ENCODE measurements around the gene AQP12A.

Gene AQP12A

GRCh38 chr2:240737958-240738357 lies 46.3 kb downstream of the AQP12A start:
- no peak for DNase-seq (ENCODE audit: low spot score)
- Histone ChIP-seq H3K18ac (ENCODE audit: low read length) (peak overlapping the region; percentile 24), H2BK120ac (ENCODE audit: low read depth, low read length) (no peak overlapping the region), H3K4me3 (ENCODE audit: low read length in 2 of 2) (peak overlapping the region in 1 of 2 donors; percentile 26), H3K4ac (ENCODE audit: low read length) (no peak overlapping the region), H4K91ac (ENCODE audit: low read depth, low read length, poor library complexity) (no peak overlapping the region), H3K9me3 (replicated peaks in 1 of 2; ENCODE audit: control insufficient read depth in 2 of 2, insufficient read depth in 1 of 2, low read depth in 1 of 2, low read length in 2 of 2) (peaks cover 0 to 2% of the 10 kb centered on the region in 2 donors), H3K4me2 (ENCODE audit: insufficient read depth, low read length, poor library complexity, severe bottlenecking) (no peak overlapping the region), H4K8ac (ENCODE audit: low read depth, low read length) (no peak overlapping the region), H3K4me1 (ENCODE audit: control insufficient read depth in 2 of 2, insufficient read depth in 1 of 2, low read depth in 1 of 2, low read length in 2 of 2) (no peaks in the 10 kb centered on the region), H3K27me3 (ENCODE audit: control insufficient read depth in 3 of 3, insufficient read depth in 3 of 3, low read depth in 1 of 3, low read length in 3 of 3) (no peaks in the 10 kb centered on the region), H3K27ac (replicated peaks; ENCODE audit: low read length) (no peak overlapping the region), H2BK5ac (ENCODE audit: low read length) (no peak overlapping the region), H2AK5ac (ENCODE audit: low read depth, low read length) (no peak overlapping the region), H2BK15ac (ENCODE audit: low read length) (no peak overlapping the region), H3K36me3 (replicated peaks in 1 of 2; ENCODE audit: control insufficient read depth in 2 of 2, insufficient read depth in 2 of 2, low read length in 2 of 2) (peaks cover 56 to 58% of the 10 kb centered on the region in 2 donors), H2AFZ (ENCODE audit: low read length) (no peak overlapping the region), H3K79me1 (ENCODE audit: low read depth, low read length) (peaks cover 2% of the 10 kb centered on the region), H3K14ac (ENCODE audit: low read length) (no peak overlapping the region), H3K9ac (ENCODE audit: low read depth, low read length, poor library complexity) (no peak overlapping the region), H3K23ac (ENCODE audit: low read depth, low read length, poor library complexity) (no peak overlapping the region), H2BK12ac (ENCODE audit: low read length) (no peak overlapping the region)
- WGBS, 2 donors (ENCODE audit: extremely low coverage in 2 of 2, insufficient read length in 2 of 2, insufficient replicate concordance in 1 of 2), result no CpG with 5 or more reads among the region's 7 CpGs

- no peak overlapping the region for H3K4ac ChIP-seq (ENCODE audit: low read length)
- H3K27ac ChIP-seq (replicated peaks; ENCODE audit: low read length), result no peak overlapping the region
- no peak overlapping the region for H2AFZ ChIP-seq (ENCODE audit: low read length)
- H3K27me3 ChIP-seq (ENCODE audit: control insufficient read depth in 3 of 3, insufficient read depth in 3 of 3, low read depth in 1 of 3, low read length in 3 of 3), result no peaks in the 10 kb centered on the region
- H3K18ac ChIP-seq (ENCODE audit: low read length), result no peak overlapping the region
- no peak overlapping the region for H2BK120ac ChIP-seq (ENCODE audit: low read depth, low read length)
- no peak for DNase-seq (ENCODE audit: low spot score)
- no peak overlapping the region for H2AK5ac ChIP-seq (ENCODE audit: low read depth, low read length)
- no CpG with 5 or more reads among the region's 16 CpGs for whole genome bisulfite sequencing, 2 donors (ENCODE audit: extremely low coverage in 2 of 2, insufficient read length in 2 of 2, insufficient replicate concordance in 1 of 2)
- peak overlapping the region; percentile 68 for H4K8ac ChIP-seq (ENCODE audit: low read depth, low read length)
- H3K4me1 ChIP-seq (ENCODE audit: control insufficient read depth in 2 of 2, insufficient read depth in 1 of 2, low read depth in 1 of 2, low read length in 2 of 2), result no peaks in the 10 kb centered on the region
- no peaks in the 10 kb centered on the region for H3K9me3 ChIP-seq (replicated peaks in 1 of 2; ENCODE audit: control insufficient read depth in 2 of 2, insufficient read depth in 1 of 2, low read depth in 1 of 2, low read length in 2 of 2)
- H4K91ac ChIP-seq (ENCODE audit: low read depth, low read length, poor library complexity), result no peak overlapping the region
- H3K23ac ChIP-seq (ENCODE audit: low read depth, low read length, poor library complexity), result no peak overlapping the region
- no peak overlapping the region for H3K4me2 ChIP-seq (ENCODE audit: insufficient read depth, low read length, poor library complexity, severe bottlenecking)
- H3K14ac ChIP-seq (ENCODE audit: low read length), result no peak overlapping the region
- H2BK15ac ChIP-seq (ENCODE audit: low read length), result no peak overlapping the region
- no peak overlapping the region for H3K4me3 ChIP-seq (ENCODE audit: low read length in 2 of 2)
- H3K79me1 ChIP-seq (ENCODE audit: low read depth, low read length), result peaks cover 2% of the 10 kb centered on the region
- no peak overlapping the region for H2BK12ac ChIP-seq (ENCODE audit: low read length)
- no peak overlapping the region for H2BK5ac ChIP-seq (ENCODE audit: low read length)
- H3K36me3 ChIP-seq (replicated peaks in 1 of 2; ENCODE audit: control insufficient read depth in 2 of 2, insufficient read depth in 2 of 2, low read length in 2 of 2), result peaks cover 56 to 69% of the 10 kb centered on the region in 2 donors
- H3K9ac ChIP-seq (ENCODE audit: low read depth, low read length, poor library complexity), result no peak overlapping the region
These were observed 48.1 kb downstream of the AQP12A start for GRCh38 chr2:240739797-240740196.

GRCh38 chr2:240741091-240741490 lies 49.4 kb downstream of the AQP12A start:
- Histone ChIP-seq H3K4ac (ENCODE audit: low read length) (no peak overlapping the region), H3K9ac (ENCODE audit: low read depth, low read length, poor library complexity) (peak overlapping the region; percentile 17), H4K91ac (ENCODE audit: low read depth, low read length, poor library complexity) (no peak overlapping the region), H2BK12ac (ENCODE audit: low read length) (no peak overlapping the region), H2BK5ac (ENCODE audit: low read length) (no peak overlapping the region), H3K14ac (ENCODE audit: low read length) (no peak overlapping the region), H4K8ac (ENCODE audit: low read depth, low read length) (no peak overlapping the region), H3K18ac (ENCODE audit: low read length) (no peak overlapping the region), H3K9me3 (replicated peaks in 1 of 2; ENCODE audit: control insufficient read depth in 2 of 2, insufficient read depth in 1 of 2, low read depth in 1 of 2, low read length in 2 of 2) (no peaks in the 10 kb centered on the region), H2AK5ac (ENCODE audit: low read depth, low read length) (no peak overlapping the region), H3K36me3 (replicated peaks in 1 of 2; ENCODE audit: control insufficient read depth in 2 of 2, insufficient read depth in 2 of 2, low read length in 2 of 2) (peaks cover 63 to 79% of the 10 kb centered on the region in 2 donors), H3K4me2 (ENCODE audit: insufficient read depth, low read length, poor library complexity, severe bottlenecking) (no peak overlapping the region), H2BK15ac (ENCODE audit: low read length) (no peak overlapping the region), H3K4me1 (ENCODE audit: control insufficient read depth in 2 of 2, insufficient read depth in 1 of 2, low read depth in 1 of 2, low read length in 2 of 2) (no peaks in the 10 kb centered on the region), H3K27ac (replicated peaks; ENCODE audit: low read length) (no peak overlapping the region), H2BK120ac (ENCODE audit: low read depth, low read length) (no peak overlapping the region), H3K27me3 (ENCODE audit: control insufficient read depth in 3 of 3, insufficient read depth in 3 of 3, low read depth in 1 of 3, low read length in 3 of 3) (no peaks in the 10 kb centered on the region), H3K4me3 (ENCODE audit: low read length in 2 of 2) (no peak overlapping the region), H2AFZ (ENCODE audit: low read length) (no peak overlapping the region), H3K79me1 (ENCODE audit: low read depth, low read length) (peaks cover 4% of the 10 kb centered on the region), H3K23ac (ENCODE audit: low read depth, low read length, poor library complexity) (no peak overlapping the region)
- no peak for DNase-seq (ENCODE audit: low spot score)
- WGBS, 2 donors (ENCODE audit: extremely low coverage in 2 of 2, insufficient read length in 2 of 2, insufficient replicate concordance in 1 of 2), result no CpG with 5 or more reads among the region's 18 CpGs

GRCh38 chr2:240742602-240743095 lies 51.0 kb downstream of the AQP12A start:
- Histone ChIP-seq H2BK120ac (ENCODE audit: low read depth, low read length) (no peak overlapping the region), H2AK5ac (ENCODE audit: low read depth, low read length) (no peak overlapping the region), H3K4me3 (ENCODE audit: low read length in 2 of 2) (peak overlapping the region in 1 of 2 donors; percentile 42), H3K23ac (ENCODE audit: low read depth, low read length, poor library complexity) (no peak overlapping the region), H2BK12ac (ENCODE audit: low read length) (no peak overlapping the region), H3K9me3 (replicated peaks in 1 of 2; ENCODE audit: control insufficient read depth in 2 of 2, insufficient read depth in 1 of 2, low read depth in 1 of 2, low read length in 2 of 2) (no peaks in the 10 kb centered on the region), H3K4me2 (ENCODE audit: insufficient read depth, low read length, poor library complexity, severe bottlenecking) (no peak overlapping the region), H3K36me3 (replicated peaks in 1 of 2; ENCODE audit: control insufficient read depth in 2 of 2, insufficient read depth in 2 of 2, low read length in 2 of 2) (peaks cover 68 to 74% of the 10 kb centered on the region in 2 donors), H3K4ac (ENCODE audit: low read length) (no peak overlapping the region), H3K27me3 (ENCODE audit: control insufficient read depth in 3 of 3, insufficient read depth in 3 of 3, low read depth in 1 of 3, low read length in 3 of 3) (no peaks in the 10 kb centered on the region), H3K18ac (ENCODE audit: low read length) (no peak overlapping the region), H4K8ac (ENCODE audit: low read depth, low read length) (no peak overlapping the region), H3K9ac (ENCODE audit: low read depth, low read length, poor library complexity) (no peak overlapping the region), H3K4me1 (ENCODE audit: control insufficient read depth in 2 of 2, insufficient read depth in 1 of 2, low read depth in 1 of 2, low read length in 2 of 2) (no peaks in the 10 kb centered on the region), H2AFZ (ENCODE audit: low read length) (no peak overlapping the region), H3K79me1 (ENCODE audit: low read depth, low read length) (peaks cover 2% of the 10 kb centered on the region), H2BK15ac (ENCODE audit: low read length) (no peak overlapping the region), H3K27ac (replicated peaks; ENCODE audit: low read length) (no peak overlapping the region), H2BK5ac (ENCODE audit: low read length) (no peak overlapping the region), H4K91ac (ENCODE audit: low read depth, low read length, poor library complexity) (no peak overlapping the region), H3K14ac (ENCODE audit: low read length) (no peak overlapping the region)
- DNase-seq (ENCODE audit: low spot score), result no peak
- no CpG with 5 or more reads among the region's 13 CpGs for WGBS, 2 donors (ENCODE audit: extremely low coverage in 2 of 2, insufficient read length in 2 of 2, insufficient replicate concordance in 1 of 2)
